Upper lobe of left lung (tissue), 6 donors: ENCODE data around the gene RBPMS2. TPM values are rescaled to one million over a fixed set of nuclear protein-coding genes. Genes with fewer than 3 reads are reported as not detected.

ENCODE experiments used
- ATAC-seq, 2 donors: fragments of 200-7000 bp; cut with Tn5 transposase; one replicate each; pipeline ENCODE4 v1.9.1; 2022; ENCODE audit warnings: mild to moderate bottlenecking in 2 of 2, moderate library complexity in 2 of 2; ENCODE audit not compliant: low FRiP score in 2 of 2
- DNase-seq, 2 donors: peaks; one replicate each; pipeline ENCODE4 v3.0.0-alpha.2; 2019 to 2020
- H3K27ac ChIP-seq, 4 donors: fragments of 200-600 bp; sonication (generic); one replicate each; pipeline ENCODE4 v1.5.1; 2016 to 2019
- H3K27me3 ChIP-seq, 4 donors: fragments of 200-600 bp; sonication (generic); one replicate each; pipeline ENCODE4 v1.5.1; 2017 to 2019
- H3K36me3 ChIP-seq, 4 donors: fragments of 200-600 bp; sonication (generic); one replicate each; pipeline ENCODE4 v1.5.1; 2016 to 2019
- H3K4me1 ChIP-seq, 4 donors: fragments of 200-600 bp; sonication (generic); one replicate each; pipeline ENCODE4 v1.5.1; 2018 to 2019
- H3K4me3 ChIP-seq, 4 donors: fragments of 200-600 bp; sonication (generic); one replicate each; pipeline ENCODE4 v1.5.1; 2017 to 2019; ENCODE audit warnings: mild to moderate bottlenecking in 2 of 4, moderate library complexity in 1 of 4
- H3K9me3 ChIP-seq, 4 donors: fragments of 200-600 bp; sonication (generic); one replicate each; pipeline ENCODE4 v1.5.1; 2018 to 2019
- EP300 ChIP-seq, 4 donors: sonication (generic); formaldehyde crosslinking; IDR thresholded peaks; one replicate each; pipeline ENCODE4 v1.5.1; 2017; ENCODE audit warnings: antibody characterized with exemption in 4 of 4, control low read depth in 2 of 4
- POLR2A ChIP-seq, 4 donors: fragments of 450-650 bp; IDR thresholded peaks; one replicate each; pipeline ENCODE4 v1.5.1; 2016 to 2017; ENCODE audit warnings: antibody characterized with exemption in 4 of 4, mild to moderate bottlenecking in 2 of 4
- POLR2AphosphoS5 ChIP-seq, 2 donors: sonication (generic); formaldehyde crosslinking; IDR thresholded peaks; one replicate each; pipeline ENCODE4 v1.5.1; 2017; ENCODE audit warnings: antibody characterized with exemption in 2 of 2
- WGBS, 2 donors: methylation state at CpG; one replicate each; pipeline ENCODE4 v1.1.5; 2017 to 2018; 5-methylcytosine and 5-hydroxymethylcytosine counted together
- total RNA-seq, 6 donors: library from RNA; depleted of rRNA in 4 of 6; stranded (reverse); fragments of >200 nt in 4 of 6; gene quantifications; one replicate each; pipeline versions ENCODE4 v1.1.0 to v1.2.1, GENCODE V29; 2016 to 2021
- TF ChIP-seq, protein P1 (sequence below), 6 experiments: fragments of 450-650 bp in 4 of 6; fragments of 200-600 bp in 2 of 6; sonication (generic) in 2 of 6; IDR thresholded peaks; one replicate each; pipeline ENCODE4 v1.5.1; 2016 to 2019; ENCODE audit warnings: antibody characterized with exemption in 6 of 6
- donor health status: DM: no; HTN: no; CAD: no; lungs with moderate emphysema.
- donor health status: DM: no; HTN: yes; CAD: no; lungs with severe emphysema.

RBPMS2 gene
- total RNA-seq, 6 donors from 2014 or later: 1.2 to 3.6 (median 2.0) TPM

DNA sequence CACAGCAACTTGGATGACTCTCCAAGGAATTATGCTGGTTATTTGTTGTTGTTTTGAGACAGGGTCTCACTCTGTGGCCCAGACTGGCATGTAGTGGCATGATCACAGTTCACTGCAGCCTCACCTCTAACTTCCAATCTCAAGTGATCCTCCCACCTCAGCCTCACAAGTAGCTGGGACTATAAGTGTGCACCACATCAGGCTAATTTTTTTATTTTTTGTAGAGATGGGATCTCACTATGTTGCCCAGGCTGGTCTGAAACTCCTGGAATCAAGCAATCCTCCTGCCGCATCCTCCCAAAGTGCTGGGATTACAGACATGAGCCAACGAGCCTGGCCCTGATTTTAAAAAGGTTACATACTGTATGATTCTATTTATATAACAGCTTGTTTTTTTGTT lies 63.0 kb downstream of the RBPMS2 start:
- TF ChIP-seq POLR2AphosphoS5 (IDR thresholded peaks at IDR 0.05) (no peak), EP300 (IDR thresholded peaks at IDR 0.05) (no peak), POLR2A (IDR thresholded peaks at IDR 0.05) (no peak)
- TF ChIP-seq, protein P1, sequence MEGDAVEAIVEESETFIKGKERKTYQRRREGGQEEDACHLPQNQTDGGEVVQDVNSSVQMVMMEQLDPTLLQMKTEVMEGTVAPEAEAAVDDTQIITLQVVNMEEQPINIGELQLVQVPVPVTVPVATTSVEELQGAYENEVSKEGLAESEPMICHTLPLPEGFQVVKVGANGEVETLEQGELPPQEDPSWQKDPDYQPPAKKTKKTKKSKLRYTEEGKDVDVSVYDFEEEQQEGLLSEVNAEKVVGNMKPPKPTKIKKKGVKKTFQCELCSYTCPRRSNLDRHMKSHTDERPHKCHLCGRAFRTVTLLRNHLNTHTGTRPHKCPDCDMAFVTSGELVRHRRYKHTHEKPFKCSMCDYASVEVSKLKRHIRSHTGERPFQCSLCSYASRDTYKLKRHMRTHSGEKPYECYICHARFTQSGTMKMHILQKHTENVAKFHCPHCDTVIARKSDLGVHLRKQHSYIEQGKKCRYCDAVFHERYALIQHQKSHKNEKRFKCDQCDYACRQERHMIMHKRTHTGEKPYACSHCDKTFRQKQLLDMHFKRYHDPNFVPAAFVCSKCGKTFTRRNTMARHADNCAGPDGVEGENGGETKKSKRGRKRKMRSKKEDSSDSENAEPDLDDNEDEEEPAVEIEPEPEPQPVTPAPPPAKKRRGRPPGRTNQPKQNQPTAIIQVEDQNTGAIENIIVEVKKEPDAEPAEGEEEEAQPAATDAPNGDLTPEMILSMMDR (IDR thresholded peaks at IDR 0.05): no peak
- H3K4me1 ChIP-seq: no peaks in the 10 kb centered on the region
- no peak overlapping the region for H3K27ac ChIP-seq
- DNase-seq: no peak
- no peaks in the 10 kb centered on the region for H3K9me3 ChIP-seq
- no peaks in the 10 kb centered on the region for H3K36me3 ChIP-seq
- H3K27me3 ChIP-seq: no peaks in the 10 kb centered on the region
- no peak for ATAC-seq
- 81 to 88% methylated on average over 2 of the region's 2 CpGs for WGBS, 2 donors
- H3K4me3 ChIP-seq: no peak overlapping the region

DNA sequence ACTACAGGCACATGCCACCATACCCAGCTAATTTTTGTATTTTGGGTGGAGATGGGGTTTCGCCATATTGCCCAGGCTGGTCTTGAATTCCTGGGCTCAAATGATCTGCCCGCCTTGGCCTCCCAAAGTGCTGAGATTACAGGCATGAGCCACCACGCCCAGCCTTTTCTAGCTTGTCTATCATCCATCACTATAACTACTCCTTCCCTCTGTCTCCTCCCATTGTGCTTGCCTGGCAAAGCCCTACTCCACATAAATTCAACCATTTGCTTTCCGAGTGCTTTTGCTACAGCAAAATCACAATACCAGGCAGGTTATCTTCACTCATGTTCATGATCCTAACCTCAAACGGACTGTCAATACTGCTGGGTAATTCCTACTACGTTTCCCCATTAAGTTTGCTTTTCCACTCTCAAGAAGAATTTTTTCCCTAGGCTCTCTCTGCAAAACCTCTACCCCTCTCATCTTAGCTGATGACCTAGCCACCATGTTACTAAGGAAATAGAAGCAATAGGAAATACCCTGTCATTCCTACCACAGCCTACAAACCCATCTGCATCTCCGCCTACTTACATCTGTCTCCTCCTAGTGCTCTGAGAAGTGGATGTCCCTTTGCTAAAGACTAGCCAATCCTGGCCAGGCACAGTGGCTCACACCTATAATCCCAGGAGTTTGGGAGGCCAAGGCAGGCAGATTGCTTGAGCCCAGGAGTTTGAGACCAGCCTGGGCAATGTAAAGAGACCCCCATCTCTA lies 64.5 kb downstream of the RBPMS2 start:
- 93 to 97% methylated on average over 7 of the region's 7 CpGs for WGBS, 2 donors
- TF ChIP-seq POLR2AphosphoS5 (IDR thresholded peaks at IDR 0.05) (no peak), EP300 (IDR thresholded peaks at IDR 0.05) (no peak), POLR2A (IDR thresholded peaks at IDR 0.05) (no peak)
- TF ChIP-seq, protein P1 (IDR thresholded peaks at IDR 0.05): no peak
- Histone ChIP-seq H3K27ac (no peak overlapping the region), H3K36me3 (no peaks in the 10 kb centered on the region), H3K4me1 (no peaks in the 10 kb centered on the region), H3K4me3 (no peak overlapping the region), H3K9me3 (no peaks in the 10 kb centered on the region), H3K27me3 (no peaks in the 10 kb centered on the region)
- DNase-seq (no peak), ATAC-seq (no peak)

DNA sequence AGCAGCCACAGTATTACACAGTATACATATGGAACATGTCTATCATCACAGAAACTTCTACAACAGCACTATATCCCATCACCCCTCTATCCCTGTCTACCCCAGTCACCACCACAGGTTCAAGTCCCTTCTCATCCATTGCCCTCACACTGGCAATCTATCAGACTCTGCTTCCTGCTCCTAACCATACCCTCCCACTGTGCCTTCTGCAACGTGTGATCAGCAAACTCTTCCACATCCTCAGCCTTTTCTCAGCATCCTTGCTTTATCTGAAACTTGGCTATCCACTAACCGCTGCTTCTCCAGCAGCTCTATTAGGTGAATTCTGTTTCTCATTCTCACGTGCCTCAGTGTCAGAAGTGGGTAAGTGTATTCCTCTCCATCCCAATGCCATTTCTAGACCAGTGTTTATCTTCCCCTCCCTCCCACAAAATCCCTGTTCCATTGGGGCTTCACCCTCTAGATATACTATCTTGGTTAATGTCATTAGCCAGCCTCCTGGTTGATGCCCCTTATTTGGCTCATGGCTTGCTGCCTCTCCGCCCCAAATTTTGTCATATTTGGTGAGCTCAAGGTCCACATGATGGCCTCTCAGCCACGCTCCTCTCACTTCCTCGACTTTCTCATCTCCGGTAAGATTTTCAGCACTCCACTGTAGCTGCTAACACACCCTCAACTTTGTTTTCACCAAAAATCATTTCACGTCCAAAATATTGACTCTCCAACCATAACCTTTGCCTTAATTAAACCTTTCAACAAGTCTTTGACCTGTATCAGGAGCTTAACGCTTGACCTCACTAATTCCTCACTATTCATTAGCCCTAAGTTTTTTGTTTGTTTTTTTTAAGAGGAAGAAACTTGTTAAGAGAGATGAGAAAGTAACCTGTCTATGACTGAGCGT lies 69.1 kb downstream of the RBPMS2 start:
- 87 to 90% methylated on average over 10 of the region's 10 CpGs for WGBS, 2 donors
- no peaks in the 10 kb centered on the region for H3K9me3 ChIP-seq

DNA sequence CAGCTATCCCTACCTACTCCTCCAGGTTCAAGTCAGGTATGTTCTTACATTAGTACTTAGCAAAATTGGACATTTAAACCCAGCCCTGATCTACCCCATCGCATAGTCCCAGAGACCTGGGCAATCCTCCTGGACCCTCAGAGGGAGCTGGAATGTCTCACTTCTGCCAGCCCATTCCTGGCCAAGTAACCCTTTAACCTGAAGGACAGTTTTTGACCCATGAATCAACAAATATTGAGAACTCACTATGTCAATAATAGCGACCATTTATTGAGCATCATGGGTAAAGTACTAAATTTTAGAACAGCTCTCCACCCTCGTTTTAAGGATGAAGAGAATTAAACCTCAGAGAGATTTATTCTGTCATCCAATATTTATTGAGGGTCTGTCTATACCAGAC lies 70.4 kb downstream of the RBPMS2 start:
- H3K4me3 ChIP-seq: no peak overlapping the region
- H3K9me3 ChIP-seq: no peaks in the 10 kb centered on the region
- H3K27me3 ChIP-seq: no peaks in the 10 kb centered on the region
- WGBS, 2 donors: 85 to 97% methylated on average over 3 of the region's 3 CpGs
- peaks cover 28 to 34% (median 31%) of the 10 kb centered on the region in 4 donors for H3K4me1 ChIP-seq
- H3K27ac ChIP-seq: no peak overlapping the region
- TF ChIP-seq, protein P1 (IDR thresholded peaks at IDR 0.05): no peak
- TF ChIP-seq POLR2A (IDR thresholded peaks at IDR 0.05) (no peak), EP300 (IDR thresholded peaks at IDR 0.05) (no peak), POLR2AphosphoS5 (IDR thresholded peaks at IDR 0.05) (no peak)
- DNase-seq (no peak), ATAC-seq (no peak)
- no peaks in the 10 kb centered on the region for H3K36me3 ChIP-seq

More for the DNA sequence above, 69.1 kb downstream of the RBPMS2 start:
- ATAC-seq (no peak), DNase-seq (no peak)
- no peak overlapping the region for H3K27ac ChIP-seq
- no peaks in the 10 kb centered on the region for H3K36me3 ChIP-seq
- H3K27me3 ChIP-seq: no peaks in the 10 kb centered on the region
- H3K4me3 ChIP-seq: no peak overlapping the region
- peaks cover 16 to 22% (median 18%) of the 10 kb centered on the region in 4 donors for H3K4me1 ChIP-seq
- TF ChIP-seq POLR2A (IDR thresholded peaks at IDR 0.05) (no peak), EP300 (IDR thresholded peaks at IDR 0.05) (no peak), POLR2AphosphoS5 (IDR thresholded peaks at IDR 0.05) (no peak)
- TF ChIP-seq, protein P1 (IDR thresholded peaks at IDR 0.05): no peak
